GM19463 (cell line): ENCODE measurements around the gene ARFGEF3.

Experiments
- ATAC-seq: cut with Tn5 transposase; IDR thresholded peaks from one replicate; pipeline ENCODE4 v1.9.1; 2021; ENCODE audit warnings: mild to moderate bottlenecking, moderate library complexity; ENCODE audit not compliant: unreplicated experiment

Gene ARFGEF3

DNA sequence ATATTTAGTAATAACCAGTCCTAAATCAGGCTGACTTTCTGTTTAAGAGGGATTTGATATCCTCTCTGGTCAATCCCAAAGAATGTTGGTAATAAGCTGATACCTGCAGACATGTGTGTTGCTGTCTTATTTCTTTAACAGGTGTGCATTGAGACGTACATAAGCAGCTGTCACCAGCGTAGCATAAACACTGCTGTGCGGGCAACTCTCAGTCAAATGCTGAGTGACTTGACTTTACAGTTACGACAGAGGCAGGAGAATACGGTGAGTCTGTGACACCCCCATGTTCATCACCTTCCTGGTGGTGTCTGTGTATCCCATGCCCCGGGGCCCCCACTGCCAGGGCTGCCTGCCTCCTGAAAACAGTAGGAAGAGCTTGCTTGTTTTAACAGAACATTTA lies 76.6 kb downstream of the ARFGEF3 start:
- ATAC-seq = no peak

- ATAC-seq = no peak
Measured at GRCh38 chr6:138239774-138240173, 78.0 kb downstream of the ARFGEF3 start.

DNA sequence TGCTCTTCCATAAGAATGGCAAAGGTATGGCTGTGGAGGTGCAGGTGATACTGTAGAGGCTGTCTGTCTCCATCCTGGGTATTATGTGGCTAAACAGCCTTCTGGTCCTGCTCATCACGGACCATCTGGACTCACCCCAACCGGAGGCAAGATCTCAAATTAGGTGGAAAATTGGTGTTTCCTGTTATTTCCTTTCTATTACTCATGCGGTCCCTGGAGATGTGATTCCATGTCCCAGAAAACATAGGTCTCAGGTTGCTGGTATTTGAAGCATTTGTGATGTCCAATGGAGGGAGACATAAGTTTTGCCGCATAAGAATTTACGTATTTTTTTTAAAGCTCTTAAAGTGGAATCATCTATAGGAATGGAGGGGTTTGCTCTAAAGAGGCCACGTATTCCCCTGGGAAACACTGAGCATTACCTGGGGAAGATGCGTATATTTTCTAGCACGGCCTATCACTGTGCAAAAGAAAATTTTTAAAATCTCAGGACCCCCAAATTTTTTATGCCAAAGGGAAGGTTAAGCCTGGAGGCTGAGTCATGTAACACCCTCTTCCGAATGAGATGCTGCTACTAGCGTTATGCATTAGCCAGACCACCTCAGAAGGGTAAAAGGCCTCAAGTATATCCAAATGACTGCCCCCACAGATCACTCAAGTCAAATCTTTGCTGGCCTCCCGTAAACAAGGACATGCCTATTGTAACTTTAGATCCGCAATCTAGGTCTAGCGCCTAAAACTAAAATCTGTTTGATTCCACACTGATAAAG lies 78.9 kb downstream of the ARFGEF3 start:
- no peak for ATAC-seq

- no peak for ATAC-seq
Measured at GRCh38 chr6:138241381-138241780, 79.6 kb downstream of the ARFGEF3 start.

DNA sequence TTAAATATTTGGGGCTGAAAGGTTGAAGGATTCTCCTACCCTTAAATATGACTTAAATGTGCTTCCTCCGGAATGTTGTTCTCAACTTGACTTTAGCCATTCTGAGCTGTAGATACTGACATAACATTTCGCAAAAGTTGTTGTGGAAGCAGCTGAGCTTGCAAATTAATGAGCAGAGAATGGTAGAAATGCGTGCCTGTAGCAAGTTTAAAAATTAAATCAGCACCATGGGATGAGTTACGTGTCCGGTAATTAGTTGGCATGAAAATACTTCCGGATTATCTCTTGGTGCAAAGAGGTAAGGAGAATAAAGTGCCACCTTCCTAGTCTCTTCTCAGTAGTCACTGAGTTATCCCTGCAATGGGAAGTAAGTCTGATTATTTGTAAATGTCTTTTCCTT lies 80.2 kb downstream of the ARFGEF3 start:
- no peak for ATAC-seq

GRCh38 chr6:138242987-138243592 lies 81.4 kb downstream of the ARFGEF3 start:
- no peak for ATAC-seq

DNA sequence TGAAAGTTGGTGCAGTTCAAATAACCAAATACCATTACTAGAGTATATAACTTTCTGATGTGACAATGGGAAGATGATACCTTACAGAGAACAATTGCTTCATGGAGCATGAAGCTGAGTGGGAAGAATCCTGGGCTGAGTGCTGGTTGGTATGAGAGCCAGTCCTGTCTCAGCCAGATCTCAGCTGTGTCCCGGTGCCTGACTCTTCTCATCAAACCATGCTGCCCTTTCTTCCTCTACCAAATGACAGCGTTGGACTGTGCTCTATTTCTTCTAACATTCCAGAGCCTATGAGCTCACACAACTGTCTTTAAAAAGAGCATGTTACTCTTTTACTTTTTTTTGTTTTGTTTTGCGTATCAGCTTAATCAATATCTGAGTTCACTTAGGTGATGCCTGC lies 84.0 kb downstream of the ARFGEF3 start:
- no peak for ATAC-seq

GRCh38 chr6:138246650-138247440 lies 85.1 kb downstream of the ARFGEF3 start:
- ATAC-seq = no peak

- no peak for ATAC-seq
Measured at GRCh38 chr6:138248011-138248410, 86.3 kb downstream of the ARFGEF3 start.

GRCh38 chr6:138248878-138249277 lies 87.1 kb downstream of the ARFGEF3 start:
- no peak for ATAC-seq

DNA sequence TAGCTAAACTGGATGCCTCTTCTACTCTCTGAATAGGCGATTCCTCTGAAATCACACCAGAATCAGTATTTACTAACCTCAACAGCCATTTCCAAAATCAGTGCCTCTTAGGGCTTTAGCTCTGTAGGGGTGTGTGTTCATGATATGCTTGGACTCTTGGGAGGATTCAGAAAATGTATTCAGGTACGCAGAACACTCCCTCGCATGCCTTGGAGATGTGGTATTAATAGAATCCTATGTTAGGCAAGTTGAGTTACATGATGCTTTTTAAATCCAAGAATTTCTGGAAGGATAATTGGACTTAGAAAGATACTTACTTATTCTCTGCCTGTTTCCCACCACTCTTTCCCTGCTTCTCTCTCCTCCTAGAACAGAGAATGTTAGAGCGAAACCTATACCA lies 88.3 kb downstream of the ARFGEF3 start:
- no peak for ATAC-seq

- no peak for ATAC-seq
Measured at GRCh38 chr6:138250513-138251247, 88.9 kb downstream of the ARFGEF3 start.

- no peak for ATAC-seq
Measured at GRCh38 chr6:138253731-138254130, 92.0 kb downstream of the ARFGEF3 start.

GRCh38 chr6:138255443-138255842 lies 93.7 kb downstream of the ARFGEF3 start:
- ATAC-seq = no peak

DNA sequence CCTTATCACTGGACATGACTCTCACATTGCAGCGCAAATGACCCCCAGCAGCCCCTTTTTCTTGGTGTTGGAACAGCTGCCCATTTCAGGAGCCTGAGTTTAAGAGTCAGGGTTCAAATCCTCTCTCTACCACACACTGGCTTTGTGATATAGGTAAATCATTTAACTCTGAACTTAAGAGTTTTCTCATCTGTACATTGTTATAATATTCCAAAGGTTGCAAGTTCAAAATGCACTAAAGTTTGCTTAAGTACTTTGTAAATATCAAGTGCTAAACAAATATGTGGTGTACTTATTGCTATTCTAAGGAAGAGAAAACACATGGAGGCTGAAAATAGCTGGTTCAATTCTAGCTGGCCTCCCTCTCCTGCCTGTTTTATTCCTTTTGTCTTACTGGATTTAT lies 95.9 kb downstream of the ARFGEF3 start:
- ATAC-seq = no peak

- no peak for ATAC-seq
Measured at GRCh38 chr6:138258197-138258596, 96.5 kb downstream of the ARFGEF3 start.

DNA sequence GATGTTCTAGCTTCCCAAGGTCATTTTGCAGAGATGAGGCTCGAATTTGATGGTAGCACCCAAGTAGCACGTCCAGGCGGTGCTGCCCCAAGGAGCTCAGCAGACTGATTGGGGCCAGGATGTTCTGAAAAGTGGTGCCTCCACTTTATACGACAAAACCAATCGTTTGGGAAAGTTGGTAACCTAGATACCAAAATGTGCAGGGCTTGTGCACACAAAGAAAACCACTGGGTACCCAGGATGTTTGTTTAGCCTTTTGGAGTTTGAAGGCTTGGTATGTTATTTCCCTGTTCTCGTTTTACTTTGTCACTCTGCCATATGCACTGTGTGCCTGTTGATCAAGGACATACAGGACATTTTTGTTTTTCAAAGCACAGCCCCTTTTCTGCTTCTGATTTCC lies 97.3 kb downstream of the ARFGEF3 start:
- no peak for ATAC-seq

- ATAC-seq = no peak
Measured at GRCh38 chr6:138261116-138261780, 99.5 kb downstream of the ARFGEF3 start.

GRCh38 chr6:138263963-138264362 lies 102.2 kb downstream of the ARFGEF3 start:
- ATAC-seq = no peak

DNA sequence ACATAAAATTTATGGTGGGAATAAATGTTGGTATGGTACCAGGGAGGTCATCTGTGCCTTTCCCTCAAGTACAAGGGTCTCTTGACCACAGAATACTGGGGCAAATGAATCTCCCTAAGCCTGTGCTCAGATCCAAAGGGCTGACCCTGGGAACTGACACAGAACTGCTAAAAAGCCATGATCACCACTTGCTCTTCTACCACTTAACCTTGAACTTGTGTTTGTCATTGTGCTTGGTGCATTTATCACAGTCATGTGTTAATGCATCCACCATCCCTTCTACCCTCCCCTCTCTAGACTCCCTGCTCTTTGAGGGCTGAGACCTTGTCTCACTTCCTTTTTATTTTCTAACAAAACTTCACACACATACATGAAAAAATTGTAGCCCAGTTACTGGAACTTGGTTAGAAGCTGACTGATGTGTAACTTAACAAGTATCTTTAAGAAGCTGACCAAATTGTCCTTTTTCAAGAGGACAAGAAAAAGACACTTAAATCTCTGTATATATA lies 102.7 kb downstream of the ARFGEF3 start:
- no peak for ATAC-seq
